ENCODE measurements around the gene LRTM1.

- no peak for TF ChIP-seq CTCF (IDR thresholded peaks at IDR 0.05; ENCODE audit: extremely low read depth in 1 of 2, insufficient read depth in 1 of 2, low read depth in 1 of 2, low read length in 2 of 2)
- no peak for TF ChIP-seq JUN (IDR thresholded peaks at IDR 0.05; ENCODE audit: borderline replicate concordance, insufficient read depth, insufficient read length, low read depth)
- TF ChIP-seq POLR2A (IDR thresholded peaks at IDR 0.05; ENCODE audit: low read depth, low read length), result no peak
- TF ChIP-seq EZH2 (IDR thresholded peaks at IDR 0.05; ENCODE audit: borderline replicate concordance, low read depth, low read length, severe bottlenecking), result no peak
- no peak for TF ChIP-seq POLR2AphosphoS5 (IDR thresholded peaks at IDR 0.05; ENCODE audit: insufficient read depth, low read depth, low read length)
These were observed 21.7 kb upstream of the LRTM1 start for GRCh38 chr3:54949491-54950044.
